Smooth muscle cell (in vitro differentiated cells): Measurements from ENCODE around the gene SAMM50. TPM values are rescaled to one million over a fixed set of nuclear protein-coding genes. Genes with fewer than 3 reads are reported as not detected.

Experiments used
- DNase-seq: peaks from one replicate; lab custom pipeline; 2025; ENCODE audit not compliant: unreplicated experiment; lab: John Stamatoyannopoulos, UW
- H2AFZ ChIP-seq: fragments of 200-600 bp; sonication (generic); 2 replicates; pipeline ENCODE4 v1.6.0; 2016; ENCODE audit warnings: antibody characterized with exemption, low read depth, mild to moderate bottlenecking
- H3F3A ChIP-seq: fragments of 200-600 bp; sonication (generic); 2 replicates; pipeline ENCODE4 v1.6.0; 2017; ENCODE audit warnings: antibody characterized with exemption, low read depth
- H3K27ac ChIP-seq: fragments of 200-600 bp; sonication (generic); 2 replicates; pipeline ENCODE4 v1.5.1; 2016; ENCODE audit warnings: low read depth, mild to moderate bottlenecking
- H3K27me3 ChIP-seq: fragments of 200-600 bp; sonication (generic); 2 replicates; pipeline ENCODE4 v1.6.1; 2016; ENCODE audit warnings: low read depth, mild to moderate bottlenecking
- H3K36me3 ChIP-seq: fragments of 200-600 bp; sonication (generic); 2 replicates; pipeline ENCODE4 v1.5.1; 2016; ENCODE audit warnings: low read depth
- H3K4me1 ChIP-seq: fragments of 200-600 bp; sonication (generic); 2 replicates; pipeline ENCODE4 v1.5.1; 2016; ENCODE audit warnings: low read depth
- H3K4me2 ChIP-seq: fragments of 200-600 bp; sonication (generic); 2 replicates; pipeline ENCODE4 v1.6.0; 2016; ENCODE audit warnings: mild to moderate bottlenecking
- H3K4me3 ChIP-seq: fragments of 200-600 bp; sonication (generic); 2 replicates; pipeline ENCODE4 v1.5.1; 2016; ENCODE audit warnings: mild to moderate bottlenecking
- H3K79me2 ChIP-seq: fragments of 200-600 bp; sonication (generic); 2 replicates; pipeline ENCODE4 v1.6.0; 2016; ENCODE audit warnings: low read depth, mild to moderate bottlenecking
- H3K9ac ChIP-seq: fragments of 200-600 bp; sonication (generic); 2 replicates; pipeline ENCODE4 v1.6.0; 2016; ENCODE audit warnings: low read depth
- H3K9me3 ChIP-seq: fragments of 200-600 bp; sonication (generic); replicated peaks from 2 replicates; pipeline ENCODE4 v1.5.1; 2016; ENCODE audit warnings: low read depth
- H4K20me1 ChIP-seq: fragments of 200-600 bp; sonication (generic); 2 replicates; pipeline ENCODE4 v1.6.0; 2016; ENCODE audit warnings: low read depth
- WGBS: methylation state at CpG from one replicate; pipeline ENCODE4 v1.1.7; 2016; ENCODE audit warnings: low lambda C conversion rate; 5-methylcytosine and 5-hydroxymethylcytosine counted together
- polyA plus RNA-seq: library from polyadenylated mRNA; unstranded; fragments of >200 nt; fragmentation: Nextera tagmentation; extraction: Ambion mirVana; gene quantifications from 2 replicates; pipeline ENCODE4 v1.2.1, GENCODE V29; 2016
- total RNA-seq: library from RNA; depleted of rRNA; stranded (reverse); fragments of >200 nt; gene quantifications from 2 replicates; pipeline ENCODE4 v1.2.3, GENCODE V29; 2014
- TF ChIP-seq, protein P1 (sequence below): fragments of 200-600 bp; sonication (generic); IDR thresholded peaks from 2 replicates; pipeline ENCODE4 v1.5.1; 2017; ENCODE audit warnings: borderline replicate concordance, mild to moderate bottlenecking, antibody characterized with exemption; ENCODE audit not compliant: insufficient read depth, poor library complexity, severe bottlenecking

SAMM50 gene
- total and polyA plus RNA-seq, 2 experiments from 2014 or later: 43.6 to 56.1 TPM

DNA sequence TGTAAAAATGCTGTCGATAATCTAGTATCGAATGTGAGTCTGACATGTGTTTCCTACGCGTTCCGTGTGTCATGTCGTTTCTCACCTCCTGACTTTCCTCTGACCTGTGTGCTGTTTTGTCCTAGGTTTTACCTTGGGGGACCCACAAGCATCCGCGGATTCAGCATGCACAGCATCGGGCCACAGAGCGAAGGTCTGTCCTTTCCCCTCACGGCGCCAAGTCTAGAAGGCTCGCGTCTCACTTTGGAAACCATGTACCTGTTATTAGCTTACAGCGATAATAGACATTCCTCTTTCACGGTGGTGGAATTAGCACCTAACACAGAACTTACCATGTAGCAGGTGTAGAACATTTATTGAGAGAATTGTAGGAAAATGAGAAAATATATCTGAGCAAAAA, 28.6 kb downstream of the SAMM50 start:
- Histone ChIP-seq H3K36me3 (peaks cover 13% of the 10 kb centered on the region), H3K79me2 (no peaks in the 10 kb centered on the region), H3F3A (no peaks in the 10 kb centered on the region), H3K9me3 (no peaks in the 10 kb centered on the region), H3K27ac (no peak overlapping the region), H3K4me3 (no peak overlapping the region), H3K9ac (no peak overlapping the region), H3K4me2 (no peak overlapping the region), H4K20me1 (peaks cover 5% of the 10 kb centered on the region), H2AFZ (no peak overlapping the region), H3K27me3 (no peaks in the 10 kb centered on the region), H3K4me1 (no peaks in the 10 kb centered on the region)
- DNase-seq: no peak
- TF ChIP-seq, protein P1, sequence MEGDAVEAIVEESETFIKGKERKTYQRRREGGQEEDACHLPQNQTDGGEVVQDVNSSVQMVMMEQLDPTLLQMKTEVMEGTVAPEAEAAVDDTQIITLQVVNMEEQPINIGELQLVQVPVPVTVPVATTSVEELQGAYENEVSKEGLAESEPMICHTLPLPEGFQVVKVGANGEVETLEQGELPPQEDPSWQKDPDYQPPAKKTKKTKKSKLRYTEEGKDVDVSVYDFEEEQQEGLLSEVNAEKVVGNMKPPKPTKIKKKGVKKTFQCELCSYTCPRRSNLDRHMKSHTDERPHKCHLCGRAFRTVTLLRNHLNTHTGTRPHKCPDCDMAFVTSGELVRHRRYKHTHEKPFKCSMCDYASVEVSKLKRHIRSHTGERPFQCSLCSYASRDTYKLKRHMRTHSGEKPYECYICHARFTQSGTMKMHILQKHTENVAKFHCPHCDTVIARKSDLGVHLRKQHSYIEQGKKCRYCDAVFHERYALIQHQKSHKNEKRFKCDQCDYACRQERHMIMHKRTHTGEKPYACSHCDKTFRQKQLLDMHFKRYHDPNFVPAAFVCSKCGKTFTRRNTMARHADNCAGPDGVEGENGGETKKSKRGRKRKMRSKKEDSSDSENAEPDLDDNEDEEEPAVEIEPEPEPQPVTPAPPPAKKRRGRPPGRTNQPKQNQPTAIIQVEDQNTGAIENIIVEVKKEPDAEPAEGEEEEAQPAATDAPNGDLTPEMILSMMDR: no peak
- WGBS: 98% methylated on average over 16 of the region's 16 CpGs

DNA sequence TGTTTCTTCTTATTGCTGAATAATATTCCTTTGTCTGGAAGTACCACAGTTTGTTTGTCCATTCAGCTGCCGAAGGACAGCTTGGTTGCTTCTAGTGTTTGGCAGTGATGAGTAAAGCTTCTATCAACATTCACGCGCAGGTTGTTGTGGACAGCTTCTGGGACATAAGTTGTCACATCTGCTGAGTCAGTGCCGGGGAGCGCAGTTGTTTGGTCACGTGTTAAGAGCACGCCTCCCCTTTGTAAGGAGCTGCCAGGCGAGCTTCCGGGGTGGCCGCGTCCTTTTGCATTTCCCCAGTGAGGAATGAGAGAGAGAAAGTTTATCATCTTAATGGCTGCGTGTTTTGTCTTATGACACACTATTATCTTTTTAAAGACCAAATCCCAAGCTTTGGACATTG, 30.3 kb downstream of the SAMM50 start:
- Histone ChIP-seq H3K9me3 (no peaks in the 10 kb centered on the region), H3F3A (no peaks in the 10 kb centered on the region), H3K4me3 (no peak overlapping the region), H2AFZ (no peak overlapping the region), H3K27me3 (no peaks in the 10 kb centered on the region), H3K9ac (no peak overlapping the region), H3K4me1 (no peaks in the 10 kb centered on the region), H3K79me2 (no peaks in the 10 kb centered on the region), H3K4me2 (no peak overlapping the region), H3K36me3 (peaks cover 14% of the 10 kb centered on the region), H4K20me1 (peaks cover 5% of the 10 kb centered on the region), H3K27ac (no peak overlapping the region)
- WGBS: 91% methylated on average over 12 of the region's 12 CpGs
- TF ChIP-seq, protein P1: no peak
- DNase-seq: no peak

DNA sequence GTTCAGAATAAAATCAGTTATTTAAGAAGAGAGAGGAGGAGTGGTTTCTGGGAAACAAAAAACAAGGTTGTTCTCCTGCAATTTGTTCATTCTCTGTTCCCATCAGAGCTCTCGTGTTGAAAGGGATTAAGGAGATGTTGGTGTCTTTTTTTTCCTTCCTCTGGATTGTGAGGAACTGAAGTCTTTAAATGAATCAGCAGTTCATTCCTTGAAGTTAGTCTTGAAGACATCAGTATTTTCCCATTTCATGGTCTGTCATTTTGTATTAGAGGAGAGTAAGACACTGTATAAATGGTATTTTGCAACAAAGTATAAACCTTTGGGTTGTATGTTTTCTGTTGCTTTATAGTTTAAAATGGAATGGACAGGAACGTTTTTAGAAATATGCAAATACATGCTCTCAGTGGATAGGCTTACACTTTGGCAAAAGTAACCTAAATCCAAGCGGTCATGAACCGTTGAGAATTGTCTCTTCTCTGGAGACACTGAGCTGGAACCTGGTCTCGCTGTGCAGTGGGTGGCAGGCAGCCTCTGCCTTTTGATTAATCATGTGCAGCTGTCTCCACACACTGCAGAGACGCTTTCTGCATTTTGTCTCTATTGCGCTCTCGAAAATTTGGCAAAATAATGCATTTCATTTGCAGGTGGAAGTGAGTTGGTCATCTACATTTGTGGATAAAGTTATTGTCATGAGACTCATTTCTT, 33.0 kb downstream of the SAMM50 start:
- Histone ChIP-seq H3K36me3 (peaks cover 12% of the 10 kb centered on the region), H3K4me1 (no peaks in the 10 kb centered on the region), H3K4me3 (no peak overlapping the region), H4K20me1 (peaks cover 14% of the 10 kb centered on the region), H2AFZ (no peak overlapping the region), H3K9me3 (no peaks in the 10 kb centered on the region), H3K9ac (no peak overlapping the region), H3K79me2 (no peaks in the 10 kb centered on the region), H3K27me3 (no peaks in the 10 kb centered on the region), H3K4me2 (no peak overlapping the region), H3F3A (no peaks in the 10 kb centered on the region), H3K27ac (no peak overlapping the region)
- no peak for DNase-seq
- TF ChIP-seq, protein P1: no peak
- WGBS: 86% methylated on average over 8 of the region's 8 CpGs

DNA sequence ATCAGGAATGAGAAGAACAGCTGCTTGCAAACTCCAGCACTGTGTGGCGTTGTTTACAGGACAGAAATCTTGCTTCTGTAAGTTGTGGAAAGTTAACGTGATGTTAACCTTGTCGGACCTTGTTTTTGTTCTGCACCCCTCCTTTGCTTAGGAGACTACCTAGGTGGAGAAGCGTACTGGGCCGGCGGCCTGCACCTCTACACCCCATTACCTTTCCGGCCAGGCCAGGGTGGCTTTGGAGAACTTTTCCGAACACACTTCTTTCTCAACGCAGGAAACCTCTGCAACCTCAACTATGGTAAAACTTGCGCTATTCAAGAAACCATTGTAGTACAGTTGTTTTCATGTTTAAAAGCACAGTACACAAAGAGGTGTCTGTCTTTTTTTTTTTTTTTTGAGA, 33.7 kb downstream of the SAMM50 start:
- peaks cover 12% of the 10 kb centered on the region for H3K36me3 ChIP-seq

More for the DNA sequence above, 33.7 kb downstream of the SAMM50 start:
- no peaks in the 10 kb centered on the region for H3K79me2 ChIP-seq
- no peak overlapping the region for H3K9ac ChIP-seq
- WGBS: 96% methylated on average over 10 of the region's 10 CpGs
- no peak overlapping the region for H3K27ac ChIP-seq
- no peak for DNase-seq
- TF ChIP-seq, protein P1: no peak
- H2AFZ ChIP-seq: no peak overlapping the region
- H3K9me3 ChIP-seq: no peaks in the 10 kb centered on the region
- H4K20me1 ChIP-seq: peaks cover 21% of the 10 kb centered on the region
- H3K4me2 ChIP-seq: no peak overlapping the region
- H3K27me3 ChIP-seq: no peaks in the 10 kb centered on the region
- no peak overlapping the region for H3K4me3 ChIP-seq
- H3F3A ChIP-seq: no peaks in the 10 kb centered on the region
- no peaks in the 10 kb centered on the region for H3K4me1 ChIP-seq
